HEK293T (cell line): ENCODE measurements around the gene UBXN2A.

Experiments used
- ARNT ChIP-seq: fragments of 450-650 bp; IDR thresholded peaks from 2 replicates; pipeline ENCODE4 v1.6.1; 2017; ENCODE audit warnings: mild to moderate bottlenecking
- FOXK2 ChIP-seq: fragments of 450-650 bp; IDR thresholded peaks from 2 replicates; pipeline ENCODE4 v1.6.1; 2016; ENCODE audit warnings: mild to moderate bottlenecking
- NFRKB ChIP-seq: fragments of 450-650 bp; IDR thresholded peaks from 2 replicates; pipeline ENCODE4 v1.6.1; 2016; ENCODE audit warnings: mild to moderate bottlenecking, moderate library complexity
- SP1 ChIP-seq: fragments of 450-650 bp; IDR thresholded peaks from 2 replicates; pipeline ENCODE4 v1.6.1; 2017
- TF ChIP-seq, protein P1 (sequence below): fragments of 450-650 bp; IDR thresholded peaks from 2 replicates; pipeline ENCODE4 v1.6.1; 2016

DNA sequence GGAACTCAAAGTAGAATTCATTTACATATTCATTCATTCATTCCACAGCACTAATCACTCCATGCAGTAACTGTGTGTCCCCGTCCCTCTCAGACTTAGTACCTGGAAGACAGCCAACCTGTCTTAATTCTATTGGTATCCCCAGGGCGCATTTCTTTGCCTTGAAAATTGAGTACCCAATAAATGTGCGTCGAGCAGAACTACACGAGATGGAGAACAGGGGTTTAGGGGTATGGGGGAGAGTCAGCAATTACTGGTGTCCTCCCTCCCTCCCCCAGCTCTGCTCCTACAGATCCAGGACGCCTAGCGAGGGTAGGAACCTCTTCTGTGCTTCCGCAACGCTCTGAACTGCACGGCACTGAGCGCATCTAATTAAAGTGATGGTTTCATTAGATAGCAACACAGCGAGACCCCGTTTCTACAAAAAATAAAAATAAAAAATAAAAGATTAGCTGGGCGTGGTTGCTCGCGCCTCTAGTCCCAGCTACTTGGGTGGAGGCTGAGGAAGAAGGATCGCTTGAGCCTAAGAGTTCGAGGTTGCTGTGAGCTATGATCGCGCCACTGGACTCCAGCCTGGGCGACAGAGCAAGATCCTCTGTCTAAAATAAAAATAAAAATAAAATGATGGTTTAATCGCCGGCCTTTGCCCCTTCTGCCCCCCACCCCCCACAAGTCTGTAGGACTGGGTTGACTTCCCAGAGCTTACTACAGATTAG lies 108.7 kb downstream of the UBXN2A start:
- TF ChIP-seq SP1 (no peak), ARNT (no peak), FOXK2 (no peak), NFRKB (no peak)
- TF ChIP-seq, protein P1, sequence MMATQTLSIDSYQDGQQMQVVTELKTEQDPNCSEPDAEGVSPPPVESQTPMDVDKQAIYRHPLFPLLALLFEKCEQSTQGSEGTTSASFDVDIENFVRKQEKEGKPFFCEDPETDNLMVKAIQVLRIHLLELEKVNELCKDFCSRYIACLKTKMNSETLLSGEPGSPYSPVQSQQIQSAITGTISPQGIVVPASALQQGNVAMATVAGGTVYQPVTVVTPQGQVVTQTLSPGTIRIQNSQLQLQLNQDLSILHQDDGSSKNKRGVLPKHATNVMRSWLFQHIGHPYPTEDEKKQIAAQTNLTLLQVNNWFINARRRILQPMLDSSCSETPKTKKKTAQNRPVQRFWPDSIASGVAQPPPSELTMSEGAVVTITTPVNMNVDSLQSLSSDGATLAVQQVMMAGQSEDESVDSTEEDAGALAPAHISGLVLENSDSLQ, result no peak
